NB4 (cell line): ENCODE results near the gene GPX1.

Source experiments
- POLR2A ChIP-seq: IDR thresholded peaks from 2 replicates; pipeline ENCODE4 v1.6.1; 2011; ENCODE audit warnings: mild to moderate bottlenecking; ENCODE audit not compliant: insufficient read length; ENCODE audit errors: extremely low read depth
- TF ChIP-seq, protein P1 (sequence below): IDR thresholded peaks from one replicate; pipeline ENCODE4 v1.5.1; 2012; ENCODE audit warnings: low read depth, low read length
- TF ChIP-seq, protein P2 (sequence below): IDR thresholded peaks from 2 replicates; pipeline ENCODE4 v1.6.1; 2011; ENCODE audit warnings: low read depth, low read length

DNA sequence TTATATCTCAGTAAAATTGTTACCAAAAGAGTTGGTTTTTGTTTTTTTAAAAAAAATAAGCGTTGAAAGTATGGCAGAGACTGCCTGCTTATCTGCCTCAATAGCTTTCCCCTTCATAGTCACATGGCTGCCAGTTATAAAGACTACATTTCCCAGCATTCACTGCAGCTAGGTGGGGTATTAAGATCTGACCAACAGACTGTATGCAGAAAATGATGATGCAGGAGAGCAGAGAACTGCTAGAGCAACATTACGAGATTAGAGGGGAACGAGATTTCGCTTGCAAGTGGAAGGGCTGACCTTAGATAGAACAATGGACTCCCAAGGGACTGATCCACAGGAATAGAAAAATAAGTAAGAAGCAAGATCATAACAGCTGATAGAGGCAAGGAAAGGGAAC is 39.3 kb upstream of the GPX1 start:
- TF ChIP-seq, protein P1, sequence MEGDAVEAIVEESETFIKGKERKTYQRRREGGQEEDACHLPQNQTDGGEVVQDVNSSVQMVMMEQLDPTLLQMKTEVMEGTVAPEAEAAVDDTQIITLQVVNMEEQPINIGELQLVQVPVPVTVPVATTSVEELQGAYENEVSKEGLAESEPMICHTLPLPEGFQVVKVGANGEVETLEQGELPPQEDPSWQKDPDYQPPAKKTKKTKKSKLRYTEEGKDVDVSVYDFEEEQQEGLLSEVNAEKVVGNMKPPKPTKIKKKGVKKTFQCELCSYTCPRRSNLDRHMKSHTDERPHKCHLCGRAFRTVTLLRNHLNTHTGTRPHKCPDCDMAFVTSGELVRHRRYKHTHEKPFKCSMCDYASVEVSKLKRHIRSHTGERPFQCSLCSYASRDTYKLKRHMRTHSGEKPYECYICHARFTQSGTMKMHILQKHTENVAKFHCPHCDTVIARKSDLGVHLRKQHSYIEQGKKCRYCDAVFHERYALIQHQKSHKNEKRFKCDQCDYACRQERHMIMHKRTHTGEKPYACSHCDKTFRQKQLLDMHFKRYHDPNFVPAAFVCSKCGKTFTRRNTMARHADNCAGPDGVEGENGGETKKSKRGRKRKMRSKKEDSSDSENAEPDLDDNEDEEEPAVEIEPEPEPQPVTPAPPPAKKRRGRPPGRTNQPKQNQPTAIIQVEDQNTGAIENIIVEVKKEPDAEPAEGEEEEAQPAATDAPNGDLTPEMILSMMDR, result no peak
- no peak for TF ChIP-seq POLR2A
- TF ChIP-seq, protein P2, sequence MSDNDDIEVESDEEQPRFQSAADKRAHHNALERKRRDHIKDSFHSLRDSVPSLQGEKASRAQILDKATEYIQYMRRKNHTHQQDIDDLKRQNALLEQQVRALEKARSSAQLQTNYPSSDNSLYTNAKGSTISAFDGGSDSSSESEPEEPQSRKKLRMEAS, result peak; percentile 68
